Naive thymus-derived CD4-positive, alpha-beta T cell (primary cell): ENCODE measurements around the gene EIF3K. TPM values are rescaled to one million over a fixed set of nuclear protein-coding genes. Genes with fewer than 3 reads are reported as not detected.
"Not testable (repeated sequence)": the region's sequence is repeated elsewhere in the genome, so short reads cannot be mapped to it uniquely, and the experiment has no call there.

Experiments used
- ATAC-seq: fragments of 150-1000 bp; cut with Tn5 transposase; 2 replicates; pipeline ENCODE4 v1.10.0; 2021; ENCODE audit warnings: mild to moderate bottlenecking, moderate library complexity
- CTCF ChIA-PET: fragments of 350-600 bp; sonication (Branson Sonifier 250); formaldehyde crosslinking; loops from one replicate; lab custom pipeline; 2021; ENCODE audit warnings: antibody characterized with exemption; lab: Charles Lee
- POLR2A ChIA-PET: fragments of 350-600 bp; sonication (Branson Sonifier 250); formaldehyde crosslinking; loops from one replicate; lab custom pipeline; 2021; ENCODE audit warnings: antibody characterized with exemption, inconsistent platforms; lab: Charles Lee
- DNase-seq, 9 donors: peaks; one replicate each; pipeline versions ENCODE4 v3.0.0 to v3.0.0-alpha.2; 2020 to 2022; ENCODE audit warnings: mixed read lengths in 1 of 9
- H3K27ac ChIP-seq: one replicate; pipeline ENCODE4 v1.7.0; 2013; ENCODE audit warnings: mild to moderate bottlenecking, low read depth, low read length, moderate library complexity
- H3K27me3 ChIP-seq, 2 donors: one replicate each; pipeline ENCODE4 v1.7.0; 2013; ENCODE audit warnings: low read length in 2 of 2, mild to moderate bottlenecking in 2 of 2, moderate library complexity in 2 of 2; ENCODE audit not compliant: control insufficient read depth in 2 of 2, insufficient read depth in 2 of 2
- H3K36me3 ChIP-seq, 3 experiments: 1 replicate in 2 of 3; 2 replicates in 1 of 3; pipeline ENCODE4 v1.7.0; 2013; ENCODE audit warnings: low read length in 3 of 3, mild to moderate bottlenecking in 3 of 3, moderate library complexity in 1 of 3; ENCODE audit not compliant: insufficient read depth in 3 of 3, control insufficient read depth in 2 of 3
- H3K4me1 ChIP-seq, 2 donors: one replicate each; pipeline ENCODE4 v1.7.0; 2013; ENCODE audit warnings: low read length in 2 of 2, mild to moderate bottlenecking in 2 of 2, moderate library complexity in 1 of 2; ENCODE audit not compliant: control insufficient read depth in 2 of 2, insufficient read depth in 2 of 2
- H3K4me3 ChIP-seq: 2 replicates; pipeline ENCODE4 v1.7.0; 2013; ENCODE audit warnings: mild to moderate bottlenecking, low read length
- H3K9me3 ChIP-seq, 3 experiments: 1 replicate in 2 of 3; 2 replicates in 1 of 3; pipeline ENCODE4 v1.7.0; 2013; ENCODE audit warnings: low read length in 3 of 3; ENCODE audit not compliant: control insufficient read depth in 2 of 3
- H3K27ac Mint-ChIP-seq, 9 donors: one replicate each; pipeline ENCODE4 v1.8.0; 2020 to 2022; ENCODE audit warnings: mixed read lengths in 9 of 9, mild to moderate bottlenecking in 8 of 9, moderate library complexity in 5 of 9, inconsistent platforms in 2 of 9
- H3K27me3 Mint-ChIP-seq, 5 donors: one replicate each; pipeline ENCODE4 v1.8.0; 2021 to 2022; ENCODE audit warnings: mixed read lengths in 5 of 5, mild to moderate bottlenecking in 1 of 5
- H3K36me3 Mint-ChIP-seq, 5 donors: one replicate each; pipeline ENCODE4 v1.8.0; 2020 to 2022; ENCODE audit warnings: mixed read lengths in 5 of 5, mild to moderate bottlenecking in 3 of 5, inconsistent platforms in 1 of 5
- H3K4me1 Mint-ChIP-seq, 7 donors: one replicate each; pipeline ENCODE4 v1.8.0; 2020 to 2022; ENCODE audit warnings: mixed read lengths in 7 of 7, mild to moderate bottlenecking in 3 of 7, inconsistent platforms in 1 of 7
- H3K4me3 Mint-ChIP-seq, 10 donors: one replicate each; pipeline ENCODE4 v1.8.0; 2020 to 2022; ENCODE audit warnings: mild to moderate bottlenecking in 10 of 10, mixed read lengths in 10 of 10, moderate library complexity in 6 of 10, inconsistent platforms in 2 of 10
- H3K9me3 Mint-ChIP-seq, 11 donors: one replicate each; pipeline ENCODE4 v1.8.0; 2020 to 2022; ENCODE audit warnings: mixed read lengths in 11 of 11, mild to moderate bottlenecking in 4 of 11, inconsistent platforms in 1 of 11, moderate library complexity in 1 of 11
- intact Hi-C, 2 donors: fragments of 100-400 bp; cut with micrococcal nuclease; formaldehyde crosslinking; loops; one replicate each; pipeline ENCODE4 v1.15.1; 2023
- polyA plus RNA-seq, 2 donors: library from polyadenylated mRNA; unstranded; fragments of 300-500 nt; fragmentation: Illumina TruSeq; gene quantifications; one replicate each; pipeline ENCODE4 v1.2.3, GENCODE V29; 2021
- total RNA-seq, 6 experiments: library from RNA in 5 of 6; stranded (reverse) in 5 of 6; gene quantifications; 1 replicate in 5 of 6; 2 replicates in 1 of 6; pipeline ENCODE4 v1.2.3 and lab custom pipeline; 2021 to 2026

EIF3K gene, protein sequence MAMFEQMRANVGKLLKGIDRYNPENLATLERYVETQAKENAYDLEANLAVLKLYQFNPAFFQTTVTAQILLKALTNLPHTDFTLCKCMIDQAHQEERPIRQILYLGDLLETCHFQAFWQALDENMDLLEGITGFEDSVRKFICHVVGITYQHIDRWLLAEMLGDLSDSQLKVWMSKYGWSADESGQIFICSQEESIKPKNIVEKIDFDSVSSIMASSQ
- 100 to 1,000 TPM; 294 to 405 (median 337) TPM for total RNA-seq
- 100 to 1,000 TPM; 424 to 437 TPM for polyA plus RNA-seq
- 145 reads per million, percentile 90 among the genes with 10 or more reads in this experiment for total RNA-seq (lab: John Stamatoyannopoulos, UW)

DNA sequence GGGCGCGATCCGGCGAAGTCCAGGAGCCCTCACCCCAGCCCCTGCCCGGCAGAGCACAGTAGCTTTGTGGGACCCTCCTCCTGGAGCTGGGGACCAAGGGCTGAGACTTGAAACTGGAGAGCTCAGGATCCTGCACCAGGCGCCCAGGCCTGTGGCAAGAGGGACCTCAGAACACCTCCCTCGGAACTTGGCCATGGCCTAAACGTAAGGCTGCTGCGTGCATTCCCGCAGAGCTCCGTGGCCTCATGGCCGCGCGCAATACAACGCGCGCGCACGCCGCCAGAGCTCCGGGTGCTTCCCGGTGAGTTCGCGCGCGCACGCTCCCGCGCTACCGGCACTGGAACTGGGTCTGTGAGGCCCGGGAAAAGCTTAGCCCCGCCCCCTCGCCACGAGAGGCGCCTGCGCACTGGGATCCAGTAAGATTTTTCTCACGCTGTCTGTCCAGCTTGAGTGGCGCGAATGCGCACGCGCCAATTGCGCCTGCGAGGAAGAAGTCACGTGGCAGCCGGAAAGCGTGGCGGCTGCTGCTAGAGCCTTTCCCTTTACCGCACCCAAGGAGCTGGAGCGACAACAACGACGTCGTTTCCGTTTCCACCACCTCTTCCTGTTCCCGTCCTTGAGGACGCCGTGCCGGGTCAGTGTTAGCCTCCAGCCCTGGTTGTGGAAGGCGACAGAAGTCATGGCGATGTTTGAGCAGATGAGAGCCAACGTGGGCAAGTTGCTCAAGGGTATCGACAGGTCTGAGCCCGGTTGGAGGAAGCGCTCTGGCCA lies at the start of gene EIF3K:
TSS of gene EIF3K (plus strand) at position 599 of the 771 bp plus-strand sequence. CDS start at position 680, 81 bp downstream.
- peak within 1 kb of the TSS; percentile 89 to 100 (median 97) for H3K27ac Mint-ChIP-seq
- peak; percentile 86 for ATAC-seq
- Histone ChIP-seq H3K4me3 (peak within 1 kb of the TSS; percentile 96), H3K4me1 (peaks cover 33 to 40% of the 10 kb centered on the region in 2 donors), H3K27me3 (no peaks in the 10 kb centered on the region), H3K9me3 (no peaks in the 10 kb centered on the region), H3K36me3 (peaks cover 8 to 46% (median 10%) of the 10 kb centered on the region in 3 experiments), H3K27ac (peak within 1 kb of the TSS; percentile 99)
- H3K36me3 Mint-ChIP-seq: peaks cover 8 to 34% (median 24%) of the 10 kb centered on the region in 5 donors
- H3K9me3 Mint-ChIP-seq: peaks cover 0 to 2% (median 0%) of the 10 kb centered on the region in 11 donors
- ChIA-PET CTCF (interaction anchor here (0.6 to 3.3 kb wide), 9 partner anchors 15 to 311 kb away, joined by 3 to 18 read pairs (median 6); partner anchors contain the start of genes ECH1, FAM98C, MRPS12 and PSMD8), POLR2A (interaction anchor here (0.7 to 3.0 kb wide), 18 partner anchors 11 to 723 kb away, joined by 3 to 29 read pairs (median 4); partner anchors contain the start of genes FAM98C, MRPS12, PSMD8 and SAMD4B)
- H3K4me1 Mint-ChIP-seq: peaks cover 38 to 61% (median 44%) of the 10 kb centered on the region in 7 donors
- DNase-seq: peak; percentile 94 to 99 (median 96)
- intact Hi-C loops: loop anchor here (1.0 to 10.0 kb wide), 18 partner anchors 16 to 571 kb away; partner anchors contain the start of genes ACTN4 (in 2 of the 2), FAM98C (in 2 of the 2), MRPS12 (in 2 of the 2) and NFKBIB (in 2 of the 2)
- H3K4me3 Mint-ChIP-seq: peak within 1 kb of the TSS; percentile 95 to 100 (median 98)
- H3K27me3 Mint-ChIP-seq: no peaks in the 10 kb centered on the region

DNA sequence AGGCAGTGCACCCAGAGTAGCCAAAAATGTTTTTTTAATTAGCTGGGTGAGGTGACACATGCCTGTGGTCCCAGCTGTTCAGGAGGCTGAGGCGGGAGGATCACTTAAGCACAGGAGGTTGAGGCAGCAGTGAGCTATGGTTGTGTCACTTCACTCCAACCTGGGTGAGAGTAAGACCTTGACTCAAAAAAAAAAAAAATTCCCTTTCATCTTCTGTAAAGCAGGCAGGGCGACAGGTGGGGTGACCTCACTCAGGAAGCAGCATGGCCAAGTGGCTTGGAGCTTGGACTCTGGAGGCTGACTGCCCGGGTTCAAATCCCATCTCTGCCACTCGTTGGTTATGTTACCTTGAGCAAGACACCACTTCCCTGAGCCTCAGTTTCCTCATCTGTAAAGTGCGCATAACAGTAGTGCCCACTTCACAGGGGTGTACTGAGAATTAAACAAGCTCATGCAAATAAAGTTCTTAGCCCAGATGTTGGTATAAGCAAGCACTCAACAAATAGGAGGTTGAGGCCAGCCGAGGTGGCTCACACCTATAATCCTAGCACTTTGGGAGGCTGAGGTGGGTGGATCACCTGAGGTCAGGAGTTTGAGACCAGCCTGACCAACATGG lies 49.5 kb upstream of the EIF3K start:
- peaks cover 0 to 4% of the 10 kb centered on the region in 2 donors for H3K27me3 ChIP-seq
- Mint-ChIP-seq H3K27ac (no peak overlapping the region), H3K9me3 (no peaks in the 10 kb centered on the region), H3K36me3 (no peaks in the 10 kb centered on the region), H3K27me3 (peaks cover 4 to 30% (median 10%) of the 10 kb centered on the region in 5 donors), H3K4me1 (peaks cover 0 to 6% (median 3%) of the 10 kb centered on the region in 7 donors), H3K4me3 (no peak overlapping the region)
- H3K4me3 ChIP-seq: no peak overlapping the region
- CTCF ChIA-PET: interaction anchor here (0.7 to 0.8 kb wide), 2 partner anchors 110 to 167 kb away, joined by 3 read pairs; partner anchors contain the start of gene FAM98C
- no peaks in the 10 kb centered on the region for H3K4me1 ChIP-seq
- no peaks in the 10 kb centered on the region for H3K9me3 ChIP-seq
- POLR2A ChIA-PET: no interaction called here
- no peaks in the 10 kb centered on the region for H3K36me3 ChIP-seq
- no peak overlapping the region for H3K27ac ChIP-seq
- DNase-seq (no peak), ATAC-seq (no peak)
- intact Hi-C loops: no loop called here

DNA sequence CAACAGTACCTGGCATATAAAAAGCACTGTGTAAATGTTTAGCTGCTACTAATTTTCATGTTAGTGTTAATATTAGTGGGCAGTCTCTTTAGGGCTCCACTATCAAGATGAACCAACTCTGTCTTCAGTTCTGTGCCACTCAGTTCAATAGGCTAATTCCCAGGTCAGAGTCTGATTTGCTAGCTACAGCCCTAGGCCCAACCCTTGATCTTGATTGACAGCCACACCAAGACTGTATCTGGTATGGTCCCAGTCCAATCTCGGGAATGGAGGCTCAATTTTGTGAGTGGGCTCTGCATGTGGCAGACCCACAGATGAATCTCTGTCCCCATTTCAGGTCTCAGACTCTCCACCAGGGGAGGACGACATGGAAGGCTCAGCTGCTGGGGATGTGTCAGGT lies 47.3 kb upstream of the EIF3K start:
- Mint-ChIP-seq H3K4me1 (peaks cover 0 to 1% (median 0%) of the 10 kb centered on the region in 7 donors), H3K27me3 (peaks cover 0 to 16% (median 4%) of the 10 kb centered on the region in 5 donors), H3K36me3 (no peaks in the 10 kb centered on the region), H3K4me3 (no peak overlapping the region), H3K9me3 (no peaks in the 10 kb centered on the region), H3K27ac (no peak overlapping the region)
- no peak overlapping the region for H3K27ac ChIP-seq
- intact Hi-C loops: no loop called here
- no peak for ATAC-seq
- ChIA-PET POLR2A (no interaction called here), CTCF (no interaction called here)
- no peaks in the 10 kb centered on the region for H3K27me3 ChIP-seq
- H3K4me1 ChIP-seq: no peaks in the 10 kb centered on the region
- no peaks in the 10 kb centered on the region for H3K9me3 ChIP-seq
- DNase-seq: no peak
- no peak overlapping the region for H3K4me3 ChIP-seq
- no peaks in the 10 kb centered on the region for H3K36me3 ChIP-seq

DNA sequence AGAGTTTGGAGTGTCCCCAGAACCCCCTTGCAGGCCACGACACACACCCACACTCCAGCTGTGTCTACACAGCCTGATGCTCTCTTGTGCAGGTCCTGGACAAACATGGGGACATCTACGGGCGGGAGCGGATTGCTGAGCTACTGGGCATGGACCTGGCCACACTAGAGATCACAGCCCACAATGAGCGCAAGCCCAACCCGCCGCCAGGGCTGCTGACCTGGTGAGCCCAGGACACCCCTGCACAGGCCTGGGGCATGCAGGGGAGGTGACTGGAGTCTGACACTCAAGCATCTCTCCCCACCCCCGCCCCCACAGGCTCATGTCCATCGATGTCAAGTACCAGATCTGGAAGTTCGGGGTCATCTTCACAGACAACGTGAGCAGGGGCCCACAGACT lies 41.2 kb upstream of the EIF3K start:
- H3K36me3 ChIP-seq: no peaks in the 10 kb centered on the region
- H3K4me3 ChIP-seq: no peak overlapping the region
- Mint-ChIP-seq H3K27me3 (no peaks in the 10 kb centered on the region), H3K4me1 (peaks cover 0 to 13% (median 0%) of the 10 kb centered on the region in 7 donors), H3K4me3 (no peak overlapping the region), H3K9me3 (no peaks in the 10 kb centered on the region), H3K27ac (no peak overlapping the region), H3K36me3 (no peaks in the 10 kb centered on the region)
- DNase-seq (no peak), ATAC-seq (no peak)
- ChIA-PET CTCF (no interaction called here), POLR2A (no interaction called here)
- no peaks in the 10 kb centered on the region for H3K27me3 ChIP-seq
- intact Hi-C loops: no loop called here
- H3K27ac ChIP-seq: no peak overlapping the region
- H3K9me3 ChIP-seq: no peaks in the 10 kb centered on the region
- H3K4me1 ChIP-seq: peaks cover 0 to 7% of the 10 kb centered on the region in 2 donors

DNA sequence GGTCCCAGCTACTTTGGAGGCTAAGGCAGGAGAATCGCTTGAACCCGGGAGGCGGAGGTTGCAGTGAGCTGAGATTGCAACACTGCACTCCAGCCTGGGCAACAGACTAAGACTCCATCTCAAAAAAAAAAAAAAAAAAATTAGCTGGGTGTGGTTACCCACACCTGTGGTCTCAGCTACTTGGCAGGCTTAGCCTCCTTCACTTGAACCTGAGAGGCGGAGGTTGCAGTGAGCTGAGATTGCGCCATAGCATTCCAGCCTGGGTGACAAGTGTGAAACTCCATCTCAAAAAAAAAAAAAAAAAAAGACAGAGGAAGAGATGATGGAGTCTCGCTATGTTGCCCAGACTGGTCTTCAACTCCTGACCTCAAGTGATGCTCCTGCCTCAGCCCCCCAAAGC lies 39.7 kb upstream of the EIF3K start:
- H3K27me3 ChIP-seq, H3K9me3 ChIP-seq, H3K4me1 ChIP-seq, H3K4me3 ChIP-seq, H3K27ac ChIP-seq, H3K4me3 Mint-ChIP-seq, POLR2A ChIA-PET, CTCF ChIA-PET, ATAC-seq, DNase-seq, H3K27me3 Mint-ChIP-seq, H3K36me3 ChIP-seq, H3K9me3 Mint-ChIP-seq, intact Hi-C loops, H3K36me3 Mint-ChIP-seq, H3K27ac Mint-ChIP-seq: not testable (repeated sequence)
- peaks cover 0 to 19% (median 0%) of the 10 kb centered on the region in 7 donors for H3K4me1 Mint-ChIP-seq

DNA sequence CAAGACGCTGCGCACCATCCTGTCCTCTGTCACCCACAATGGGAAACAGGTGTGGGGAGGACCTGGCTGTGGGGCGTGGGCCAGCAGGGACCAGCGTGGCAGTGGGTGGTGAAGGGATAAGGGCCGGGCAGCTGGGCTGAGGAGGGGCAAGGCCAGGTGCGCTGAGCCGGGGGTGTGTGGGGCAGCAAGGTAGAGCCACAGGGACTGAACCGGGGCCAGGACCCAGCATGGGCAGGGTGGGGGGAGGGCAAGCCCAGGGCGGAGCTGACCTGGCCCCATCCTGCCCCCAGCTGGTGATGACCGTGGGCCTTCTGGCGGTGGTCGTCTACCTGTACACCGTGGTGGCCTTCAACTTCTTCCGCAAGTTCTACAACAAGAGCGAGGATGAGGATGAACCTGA lies 38.9 kb upstream of the EIF3K start:
- Mint-ChIP-seq H3K4me1 (peaks cover 0 to 19% (median 0%) of the 10 kb centered on the region in 7 donors), H3K4me3 (no peak overlapping the region), H3K9me3 (no peaks in the 10 kb centered on the region), H3K27me3 (no peaks in the 10 kb centered on the region), H3K27ac (no peak overlapping the region), H3K36me3 (no peaks in the 10 kb centered on the region)
- H3K4me1 ChIP-seq: peaks cover 0 to 7% of the 10 kb centered on the region in 2 donors
- no peaks in the 10 kb centered on the region for H3K27me3 ChIP-seq
- CTCF ChIA-PET: interaction anchor here (0.6 kb wide), 1 partner anchor 31 kb away, joined by 3 read pairs; no protein-coding TSS in a partner anchor
- H3K4me3 ChIP-seq: no peak overlapping the region
- POLR2A ChIA-PET: no interaction called here
- H3K27ac ChIP-seq: no peak overlapping the region
- no peaks in the 10 kb centered on the region for H3K9me3 ChIP-seq
- intact Hi-C loops: no loop called here
- no peaks in the 10 kb centered on the region for H3K36me3 ChIP-seq
- ATAC-seq (no peak), DNase-seq (no peak)
